ENCODE measurements around the gene MRPL43. TPM values are rescaled to one million over a fixed set of nuclear protein-coding genes. Genes with fewer than 3 reads are reported as not detected.

MRPL43 gene
- total and polyA plus RNA-seq, 2 donors (not counting 1 experiment from before 2014, with no cell fraction given) = 56.2 to 99.4 TPM

DNA sequence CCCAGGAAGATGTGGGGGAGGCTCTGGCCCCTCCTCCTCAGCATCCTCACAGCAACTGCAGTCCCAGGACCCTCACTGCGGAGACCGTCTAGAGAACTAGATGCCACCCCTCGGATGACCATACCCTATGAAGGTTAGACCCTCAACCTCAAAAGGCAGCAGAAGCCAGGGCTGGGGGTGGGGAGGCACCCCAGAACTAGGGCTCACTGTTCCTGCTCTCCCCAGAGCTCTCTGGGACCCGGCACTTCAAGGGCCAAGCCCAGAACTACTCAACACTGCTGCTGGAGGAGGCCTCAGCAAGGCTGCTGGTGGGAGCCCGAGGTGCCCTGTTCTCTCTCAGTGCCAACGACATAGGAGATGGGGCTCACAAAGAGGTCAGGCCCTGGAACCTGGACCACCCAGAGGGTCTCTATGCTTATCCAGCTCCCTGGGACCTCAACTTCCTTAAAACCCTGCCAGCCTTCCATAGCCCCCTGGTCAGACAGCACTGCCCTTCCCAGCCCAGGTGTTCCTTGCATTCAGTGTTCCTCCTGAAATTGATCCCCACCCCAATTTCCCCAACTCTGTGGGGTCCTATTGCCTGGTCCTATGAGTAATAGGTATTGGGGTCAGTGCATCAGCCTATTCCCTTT lies 14.3 kb downstream of the MRPL43 start:
- Histone ChIP-seq H4K20me1 (ENCODE audit: control insufficient read depth, insufficient read depth, low read length, poor library complexity, severe bottlenecking) (no peaks in the 10 kb centered on the region), H3K9ac (ENCODE audit: low read length) (no peak overlapping the region), H2AFZ (ENCODE audit: insufficient read depth, low read depth, low read length, poor library complexity, severe bottlenecking) (no peak overlapping the region), H3K9me3 (ENCODE audit: control extremely low read depth in 1 of 3, control insufficient read depth in 2 of 3, insufficient read depth in 1 of 3, low read length in 2 of 3) (no peaks in the 10 kb centered on the region), H3K79me2 (ENCODE audit: control insufficient read depth, insufficient read depth, low read length) (no peaks in the 10 kb centered on the region), H3K36me3 (replicated peaks in 1 of 2; ENCODE audit: control extremely low read depth in 1 of 2, control insufficient read depth in 1 of 2, extremely low read depth in 1 of 2, insufficient read depth in 2 of 2, low read length in 1 of 2) (no peaks in the 10 kb centered on the region), H3K27ac (ENCODE audit: low read length in 2 of 2) (no peak overlapping the region), H3K4me2 (replicated peaks; ENCODE audit: low read depth, low read length, poor library complexity, severe bottlenecking) (no peak overlapping the region), H3K27me3 (replicated peaks in 1 of 4; ENCODE audit: control extremely low read depth in 1 of 4, control insufficient read depth in 3 of 4, insufficient read depth in 4 of 4, low read length in 3 of 4) (no peaks in the 10 kb centered on the region), H3K4me1 (ENCODE audit: control insufficient read depth in 2 of 2, insufficient read depth in 2 of 2, low read length in 2 of 2) (peaks cover 13 to 17% of the 10 kb centered on the region in 2 donors), H3K4me3 (ENCODE audit: control extremely low read depth in 1 of 5, extremely low read depth in 1 of 5, insufficient read depth in 1 of 5, low read depth in 2 of 5, low read length in 4 of 5) (no peak overlapping the region)
- whole genome bisulfite sequencing (ENCODE audit: insufficient coverage) = 92% methylated on average over 4 of the region's 6 CpGs
- Mint-ChIP-seq H3K4me1 (peaks cover 16% of the 10 kb centered on the region), H3K27me3 (no peaks in the 10 kb centered on the region), H3K27ac (no peak overlapping the region), H3K9me3 (ENCODE audit: insufficient read depth) (no peaks in the 10 kb centered on the region), H3K4me3 (no peak overlapping the region)
- no peak for DNase-seq
- TF ChIP-seq, protein P1, sequence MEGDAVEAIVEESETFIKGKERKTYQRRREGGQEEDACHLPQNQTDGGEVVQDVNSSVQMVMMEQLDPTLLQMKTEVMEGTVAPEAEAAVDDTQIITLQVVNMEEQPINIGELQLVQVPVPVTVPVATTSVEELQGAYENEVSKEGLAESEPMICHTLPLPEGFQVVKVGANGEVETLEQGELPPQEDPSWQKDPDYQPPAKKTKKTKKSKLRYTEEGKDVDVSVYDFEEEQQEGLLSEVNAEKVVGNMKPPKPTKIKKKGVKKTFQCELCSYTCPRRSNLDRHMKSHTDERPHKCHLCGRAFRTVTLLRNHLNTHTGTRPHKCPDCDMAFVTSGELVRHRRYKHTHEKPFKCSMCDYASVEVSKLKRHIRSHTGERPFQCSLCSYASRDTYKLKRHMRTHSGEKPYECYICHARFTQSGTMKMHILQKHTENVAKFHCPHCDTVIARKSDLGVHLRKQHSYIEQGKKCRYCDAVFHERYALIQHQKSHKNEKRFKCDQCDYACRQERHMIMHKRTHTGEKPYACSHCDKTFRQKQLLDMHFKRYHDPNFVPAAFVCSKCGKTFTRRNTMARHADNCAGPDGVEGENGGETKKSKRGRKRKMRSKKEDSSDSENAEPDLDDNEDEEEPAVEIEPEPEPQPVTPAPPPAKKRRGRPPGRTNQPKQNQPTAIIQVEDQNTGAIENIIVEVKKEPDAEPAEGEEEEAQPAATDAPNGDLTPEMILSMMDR (IDR thresholded peaks at IDR 0.05) = no peak
- TF ChIP-seq EZH2 (IDR thresholded peaks at IDR 0.05; ENCODE audit: borderline replicate concordance, insufficient read depth, low read depth, low read length, poor library complexity, severe bottlenecking) = no peak
- ATAC-seq (ENCODE audit: low read depth) = no peak
- ChIA-PET POLR2A (no interaction called here), CTCF (no interaction called here)
- intact Hi-C loops (cut with micrococcal nuclease) = no loop called here

- H3K36me3 ChIP-seq (replicated peaks in 1 of 2; ENCODE audit: control extremely low read depth in 1 of 2, control insufficient read depth in 1 of 2, extremely low read depth in 1 of 2, insufficient read depth in 2 of 2, low read length in 1 of 2) = no peaks in the 10 kb centered on the region
- H3K27me3 ChIP-seq (replicated peaks in 1 of 4; ENCODE audit: control extremely low read depth in 1 of 4, control insufficient read depth in 3 of 4, insufficient read depth in 4 of 4, low read length in 3 of 4) = no peaks in the 10 kb centered on the region
- H3K4me2 ChIP-seq (replicated peaks; ENCODE audit: low read depth, low read length, poor library complexity, severe bottlenecking) = no peak overlapping the region
- no peak for ATAC-seq (ENCODE audit: low read depth)
- ChIA-PET POLR2A (no interaction called here), CTCF (interaction anchor here (0.7 to 0.8 kb wide), 2 partner anchors 42 to 737 kb away, joined by 3 read pairs; no protein-coding TSS in a partner anchor)
- H3K4me3 ChIP-seq (ENCODE audit: control extremely low read depth in 1 of 5, extremely low read depth in 1 of 5, insufficient read depth in 1 of 5, low read depth in 2 of 5, low read length in 4 of 5) = no peak overlapping the region
- Mint-ChIP-seq H3K27ac (no peak overlapping the region), H3K27me3 (no peaks in the 10 kb centered on the region), H3K4me1 (peaks cover 16% of the 10 kb centered on the region), H3K4me3 (no peak overlapping the region), H3K9me3 (ENCODE audit: insufficient read depth) (no peaks in the 10 kb centered on the region)
- intact Hi-C loops (cut with micrococcal nuclease) = no loop called here
- peaks cover 13 to 17% of the 10 kb centered on the region in 2 donors for H3K4me1 ChIP-seq (ENCODE audit: control insufficient read depth in 2 of 2, insufficient read depth in 2 of 2, low read length in 2 of 2)
- TF ChIP-seq, protein P1 (IDR thresholded peaks at IDR 0.05) = no peak
- TF ChIP-seq EZH2 (IDR thresholded peaks at IDR 0.05; ENCODE audit: borderline replicate concordance, insufficient read depth, low read depth, low read length, poor library complexity, severe bottlenecking) = no peak
- no peak overlapping the region for H2AFZ ChIP-seq (ENCODE audit: insufficient read depth, low read depth, low read length, poor library complexity, severe bottlenecking)
- DNase-seq = no peak
- H3K9ac ChIP-seq (ENCODE audit: low read length) = no peak overlapping the region
- H4K20me1 ChIP-seq (ENCODE audit: control insufficient read depth, insufficient read depth, low read length, poor library complexity, severe bottlenecking) = no peaks in the 10 kb centered on the region
- 84% methylated on average over 12 of the region's 13 CpGs for WGBS (ENCODE audit: insufficient coverage)
- H3K27ac ChIP-seq (ENCODE audit: low read length in 2 of 2) = no peak overlapping the region
- H3K9me3 ChIP-seq (ENCODE audit: control extremely low read depth in 1 of 3, control insufficient read depth in 2 of 3, insufficient read depth in 1 of 3, low read length in 2 of 3) = no peaks in the 10 kb centered on the region
- H3K79me2 ChIP-seq (ENCODE audit: control insufficient read depth, insufficient read depth, low read length) = no peaks in the 10 kb centered on the region
These were observed 15.0 kb downstream of the MRPL43 start for GRCh38 chr10:100972115-100972903.

All from B cell (primary cell).